Activated CD8-positive, alpha-beta memory T cell treated with anti-CD3 and anti-CD28 coated beads, Interleukin-2, amount 10 ng/mL, durations not matched to agents 7 days and 5 days (primary cell): ENCODE results near the gene FOXL2NB. TPM values are rescaled to one million over a fixed set of nuclear protein-coding genes. Genes with fewer than 3 reads are reported as not detected.

Experiments used
- total RNA-seq, 2 experiments: library from RNA; stranded (reverse); gene quantifications; one replicate each; pipeline ENCODE4 v1.2.3, GENCODE V29; 2021

Gene FOXL2NB
- total RNA-seq, 2 experiments from 2014 or later: not detected

Other genes starting within 250 kb of the FOXL2NB start
- 1 to 10 TPM; 7.1 to 8.4 TPM for gene PIK3CB, start 112.3 kb upstream of the FOXL2NB start, total RNA-seq
- gene FOXL2, start 80 bp upstream of the FOXL2NB start, total RNA-seq: under 1 TPM in 1 of 2 experiments, not detected in 1; 0.14 TPM
- gene PRR23A, start 59.1 kb downstream of the FOXL2NB start, total RNA-seq: not detected
- not detected for gene PRR23B, start 73.7 kb downstream of the FOXL2NB start, total RNA-seq
- not detected for gene PRR23C, start 97.7 kb downstream of the FOXL2NB start, total RNA-seq